ENCODE results near the gene SLC10A2. TPM values are rescaled to one million over a fixed set of nuclear protein-coding genes. Genes with fewer than 3 reads are reported as not detected.

Gene SLC10A2
- polyA plus RNA-seq, 1 experiment: not detected

DNA sequence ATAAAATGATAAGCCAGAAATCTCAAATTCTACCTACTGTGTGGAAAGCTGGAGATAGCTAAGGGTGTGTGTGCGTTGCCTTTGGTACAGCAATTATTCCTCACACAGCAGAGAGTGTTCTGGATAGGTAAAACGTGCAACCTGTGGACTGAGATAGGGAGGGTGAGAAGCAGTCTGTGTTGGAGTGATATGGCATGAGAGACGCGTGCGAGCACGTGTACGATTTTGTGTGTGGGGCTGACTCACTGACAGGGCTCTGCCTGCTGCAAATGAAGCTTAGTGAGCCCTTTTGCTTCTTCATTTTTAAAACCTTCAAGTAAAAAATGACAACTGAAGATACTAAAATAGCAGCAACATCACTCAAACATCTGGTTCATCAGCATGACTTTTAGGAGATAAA, 35.7 kb upstream of the SLC10A2 start:
- Histone ChIP-seq H3K36me3 (ENCODE audit: control insufficient read depth, insufficient read depth, low read length) (no peaks in the 10 kb centered on the region), H3K4me3 (ENCODE audit: low read depth, low read length) (no peak overlapping the region), H3K27me3 (ENCODE audit: control insufficient read depth, insufficient read depth, low read length) (no peaks in the 10 kb centered on the region)
- no peak for DNase-seq (ENCODE audit: low read depth)
- CTCF ChIA-PET: no interaction called here
- POLR2A ChIA-PET: no interaction called here
- TF ChIP-seq, protein P1, sequence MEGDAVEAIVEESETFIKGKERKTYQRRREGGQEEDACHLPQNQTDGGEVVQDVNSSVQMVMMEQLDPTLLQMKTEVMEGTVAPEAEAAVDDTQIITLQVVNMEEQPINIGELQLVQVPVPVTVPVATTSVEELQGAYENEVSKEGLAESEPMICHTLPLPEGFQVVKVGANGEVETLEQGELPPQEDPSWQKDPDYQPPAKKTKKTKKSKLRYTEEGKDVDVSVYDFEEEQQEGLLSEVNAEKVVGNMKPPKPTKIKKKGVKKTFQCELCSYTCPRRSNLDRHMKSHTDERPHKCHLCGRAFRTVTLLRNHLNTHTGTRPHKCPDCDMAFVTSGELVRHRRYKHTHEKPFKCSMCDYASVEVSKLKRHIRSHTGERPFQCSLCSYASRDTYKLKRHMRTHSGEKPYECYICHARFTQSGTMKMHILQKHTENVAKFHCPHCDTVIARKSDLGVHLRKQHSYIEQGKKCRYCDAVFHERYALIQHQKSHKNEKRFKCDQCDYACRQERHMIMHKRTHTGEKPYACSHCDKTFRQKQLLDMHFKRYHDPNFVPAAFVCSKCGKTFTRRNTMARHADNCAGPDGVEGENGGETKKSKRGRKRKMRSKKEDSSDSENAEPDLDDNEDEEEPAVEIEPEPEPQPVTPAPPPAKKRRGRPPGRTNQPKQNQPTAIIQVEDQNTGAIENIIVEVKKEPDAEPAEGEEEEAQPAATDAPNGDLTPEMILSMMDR (IDR thresholded peaks at IDR 0.05; ENCODE audit: insufficient read depth, low read depth, low read length): no peak

GRCh38 chr13:103101500-103101899, 35.3 kb upstream of the SLC10A2 start:
- no peaks in the 10 kb centered on the region for H3K36me3 ChIP-seq (ENCODE audit: control insufficient read depth, insufficient read depth, low read length)
- ChIA-PET POLR2A (no interaction called here), CTCF (no interaction called here)

DNA sequence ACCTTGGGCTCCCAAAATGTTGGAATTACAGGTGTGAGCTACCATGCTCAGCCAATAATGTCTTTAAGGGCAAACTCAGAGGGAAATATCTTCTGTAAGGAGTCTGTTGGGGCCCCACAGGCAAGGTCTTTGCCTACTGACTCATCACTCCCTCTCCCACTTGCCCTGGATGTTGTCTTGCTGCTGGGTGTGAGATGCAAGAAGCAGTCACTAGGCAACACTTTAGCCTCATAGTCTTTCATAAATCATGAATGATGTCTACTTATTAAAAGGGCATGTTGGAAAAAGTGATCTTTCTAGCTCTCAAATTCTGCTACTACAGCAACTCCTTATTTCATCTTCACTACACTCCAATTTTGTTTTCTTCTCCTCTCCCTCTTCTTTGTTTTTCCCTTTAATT, 34.6 kb upstream of the SLC10A2 start:
- CTCF ChIA-PET: no interaction called here
- no peak overlapping the region for H3K4me3 ChIP-seq (ENCODE audit: low read depth, low read length)
- DNase-seq (ENCODE audit: low read depth): peak; percentile 8
- no peaks in the 10 kb centered on the region for H3K27me3 ChIP-seq (ENCODE audit: control insufficient read depth, insufficient read depth, low read length)
- POLR2A ChIA-PET: no interaction called here
- H3K36me3 ChIP-seq (ENCODE audit: control insufficient read depth, insufficient read depth, low read length): no peaks in the 10 kb centered on the region
- TF ChIP-seq, protein P1 (IDR thresholded peaks at IDR 0.05; ENCODE audit: insufficient read depth, low read depth, low read length): no peak

More at GRCh38 chr13:103101500-103101899, 35.3 kb upstream of the SLC10A2 start:
- Histone ChIP-seq H3K4me3 (ENCODE audit: low read depth, low read length) (no peak overlapping the region), H3K27me3 (ENCODE audit: control insufficient read depth, insufficient read depth, low read length) (no peaks in the 10 kb centered on the region)
- no peak for DNase-seq (ENCODE audit: low read depth)
- TF ChIP-seq, protein P1 (IDR thresholded peaks at IDR 0.05; ENCODE audit: insufficient read depth, low read depth, low read length): no peak

DNA sequence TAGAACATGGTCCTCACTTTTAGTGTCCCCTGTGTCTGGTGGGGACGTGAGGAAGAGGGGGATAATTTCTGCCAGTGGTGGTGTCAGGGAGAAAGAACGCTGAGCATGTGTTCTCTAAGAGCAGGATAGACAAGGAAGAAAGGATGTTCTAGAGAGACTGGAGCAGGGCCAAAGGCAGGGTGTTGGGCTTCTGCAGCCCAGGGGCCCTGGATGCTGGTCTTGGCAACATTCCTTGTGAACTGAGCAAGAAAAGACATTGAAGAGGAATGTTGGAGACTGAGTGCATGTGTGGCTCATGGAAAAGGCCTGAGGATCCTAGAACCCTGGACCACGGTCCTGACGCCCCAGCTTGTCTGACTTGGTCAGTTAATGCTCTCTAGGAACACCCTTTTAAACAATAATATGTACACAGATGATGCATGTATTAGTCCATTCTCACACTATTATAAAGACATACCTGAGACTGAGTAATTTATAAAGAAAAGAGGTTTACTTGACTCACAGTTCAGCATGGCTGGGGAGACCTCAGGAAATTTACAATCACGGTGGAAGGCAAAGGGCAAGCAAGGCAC, 33.6 kb upstream of the SLC10A2 start:
- no peak for DNase-seq (ENCODE audit: low read depth)
- Histone ChIP-seq H3K27me3 (ENCODE audit: control insufficient read depth, insufficient read depth, low read length) (no peaks in the 10 kb centered on the region), H3K36me3 (ENCODE audit: control insufficient read depth, insufficient read depth, low read length) (no peaks in the 10 kb centered on the region), H3K4me3 (ENCODE audit: low read depth, low read length) (no peak overlapping the region)
- ChIA-PET POLR2A (no interaction called here), CTCF (no interaction called here)
- TF ChIP-seq, protein P1 (IDR thresholded peaks at IDR 0.05; ENCODE audit: insufficient read depth, low read depth, low read length): no peak

DNA sequence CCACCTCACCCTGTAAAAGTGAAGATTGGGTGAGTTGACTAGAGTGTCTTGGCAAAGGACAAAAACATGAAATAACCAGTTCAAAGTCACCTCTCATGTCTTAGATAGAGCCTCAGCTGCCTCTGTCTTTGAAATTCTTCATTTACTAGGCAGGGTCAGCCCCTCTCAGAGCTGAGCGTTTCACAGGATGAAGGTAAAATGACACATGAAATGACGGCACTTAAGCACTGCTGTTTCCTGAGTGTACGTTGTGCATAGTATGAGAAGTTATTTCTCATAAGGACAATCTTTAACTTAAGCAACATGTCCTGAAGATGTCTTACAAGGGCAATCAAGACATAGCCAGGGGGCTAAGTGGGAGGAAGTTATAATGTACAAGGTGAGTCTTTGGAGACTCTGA, 32.3 kb upstream of the SLC10A2 start:
- ChIA-PET POLR2A (no interaction called here), CTCF (no interaction called here)
- TF ChIP-seq, protein P1 (IDR thresholded peaks at IDR 0.05; ENCODE audit: insufficient read depth, low read depth, low read length): no peak
- H3K36me3 ChIP-seq (ENCODE audit: control insufficient read depth, insufficient read depth, low read length): no peaks in the 10 kb centered on the region
- H3K27me3 ChIP-seq (ENCODE audit: control insufficient read depth, insufficient read depth, low read length): no peaks in the 10 kb centered on the region
- DNase-seq (ENCODE audit: low read depth): no peak
- no peak overlapping the region for H3K4me3 ChIP-seq (ENCODE audit: low read depth, low read length)
